H9 (cell line): ENCODE measurements around the gene XPC. TPM values are rescaled to one million over a fixed set of nuclear protein-coding genes. Genes with fewer than 3 reads are reported as not detected.
"Not testable (repeated sequence)": the region's sequence is repeated elsewhere in the genome, so short reads cannot be mapped to it uniquely, and the experiment has no call there.

Source experiments
- DNase-seq: peaks from one replicate; pipeline ENCODE4 v3.0.0-alpha.2; 2017
- H2AFZ ChIP-seq: one replicate; pipeline ENCODE4 v1.6.1; 2013; ENCODE audit warnings: mild to moderate bottlenecking, low read length, control low read depth, moderate library complexity
- H2AK5ac ChIP-seq: 2 replicates; pipeline ENCODE4 v1.6.1; 2013; ENCODE audit warnings: low read length, control low read depth, mixed read lengths; ENCODE audit not compliant: insufficient read length
- H2BK120ac ChIP-seq: one replicate; pipeline ENCODE4 v1.6.1; 2013; ENCODE audit warnings: low read depth, mild to moderate bottlenecking, low read length, control low read depth, inconsistent platforms; ENCODE audit not compliant: poor library complexity, severe bottlenecking
- H2BK12ac ChIP-seq: 2 replicates; pipeline ENCODE4 v1.6.1; 2013; ENCODE audit warnings: low read length, control low read depth, mixed read lengths, low read depth; ENCODE audit not compliant: insufficient read length
- H2BK15ac ChIP-seq: 2 replicates; pipeline ENCODE4 v1.6.1; 2013; ENCODE audit warnings: low read depth, low read length, control low read depth
- H2BK20ac ChIP-seq: one replicate; pipeline ENCODE4 v1.6.1; 2013; ENCODE audit warnings: low read depth, mild to moderate bottlenecking, low read length, control low read depth, inconsistent platforms; ENCODE audit not compliant: poor library complexity, severe bottlenecking
- H2BK5ac ChIP-seq: 2 replicates; pipeline ENCODE4 v1.6.1; 2013; ENCODE audit warnings: low read length, control low read depth, mixed read lengths; ENCODE audit not compliant: insufficient read length
- H3K14ac ChIP-seq: 2 replicates; pipeline ENCODE4 v1.6.1; 2013; ENCODE audit warnings: low read length, control low read depth; ENCODE audit not compliant: insufficient read depth
- H3K18ac ChIP-seq: 2 replicates; pipeline ENCODE4 v1.6.1; 2013; ENCODE audit warnings: low read depth, mild to moderate bottlenecking, mixed read lengths, low read length, control low read depth; ENCODE audit not compliant: insufficient read length
- H3K23ac ChIP-seq: 2 replicates; pipeline ENCODE4 v1.6.1; 2013; ENCODE audit warnings: low read length, control low read depth, mixed read lengths, low read depth; ENCODE audit not compliant: insufficient read length
- H3K23me2 ChIP-seq: 2 replicates; pipeline ENCODE4 v1.6.1; 2013; ENCODE audit warnings: low read depth, mild to moderate bottlenecking, mixed read lengths, low read length, control low read depth; ENCODE audit not compliant: insufficient read length, poor library complexity, severe bottlenecking
- H3K27ac ChIP-seq: 2 replicates; pipeline ENCODE4 v1.5.1; 2013; ENCODE audit warnings: low read length, control low read depth, mixed read lengths, low read depth; ENCODE audit not compliant: insufficient read length
- H3K27me3 ChIP-seq: 2 replicates; pipeline ENCODE4 v1.6.1; 2013; ENCODE audit warnings: low read length, control low read depth, inconsistent platforms; ENCODE audit not compliant: insufficient read depth
- H3K4ac ChIP-seq: 2 replicates; pipeline ENCODE4 v1.6.1; 2013; ENCODE audit warnings: low read depth, mild to moderate bottlenecking, control low read depth, inconsistent platforms, low read length, moderate library complexity
- H3K4me1 ChIP-seq: 2 replicates; pipeline ENCODE4 v1.6.1; 2013; ENCODE audit warnings: low read length, control low read depth, inconsistent platforms; ENCODE audit not compliant: insufficient read depth
- H3K4me2 ChIP-seq: 2 replicates; pipeline ENCODE4 v1.6.1; 2013; ENCODE audit warnings: low read length, control low read depth, mixed read lengths; ENCODE audit not compliant: insufficient read length, insufficient read depth
- H3K56ac ChIP-seq: 2 replicates; pipeline ENCODE4 v1.6.1; 2013; ENCODE audit warnings: low read depth, mild to moderate bottlenecking, mixed read lengths, low read length, control low read depth; ENCODE audit not compliant: insufficient read length
- H3K79me1 ChIP-seq: 2 replicates; pipeline ENCODE4 v1.6.1; 2013; ENCODE audit warnings: low read depth, mild to moderate bottlenecking, moderate library complexity, low read length, control low read depth, inconsistent platforms; ENCODE audit not compliant: insufficient read depth, poor library complexity, severe bottlenecking
- H3K79me2 ChIP-seq: 2 replicates; pipeline ENCODE4 v1.6.1; 2013; ENCODE audit warnings: low read length, control low read depth, inconsistent platforms; ENCODE audit not compliant: insufficient read depth
- H3K9ac ChIP-seq: 2 replicates; pipeline ENCODE4 v1.6.1; 2013; ENCODE audit warnings: low read length, control low read depth, mixed read lengths; ENCODE audit not compliant: insufficient read length; ENCODE audit errors: extremely low read depth
- H3K9me3 ChIP-seq: one replicate; pipeline ENCODE4 v1.6.1; 2013; ENCODE audit warnings: low read depth, low read length, inconsistent platforms; ENCODE audit not compliant: control insufficient read depth
- H3T11ph ChIP-seq: one replicate; pipeline ENCODE4 v1.6.1; 2013; ENCODE audit warnings: mild to moderate bottlenecking, low read length, control low read depth, inconsistent platforms
- H4K20me1 ChIP-seq: one replicate; pipeline ENCODE4 v1.6.1; 2013; ENCODE audit not compliant: control insufficient read depth, insufficient read length, insufficient read depth
- H4K5ac ChIP-seq: 2 replicates; pipeline ENCODE4 v1.6.1; 2013; ENCODE audit warnings: low read depth, mild to moderate bottlenecking, mixed read lengths, low read length, control low read depth; ENCODE audit not compliant: insufficient read length
- H4K8ac ChIP-seq: replicated peaks from 2 replicates; pipeline ENCODE4 v1.6.1; 2013; ENCODE audit warnings: low read length, control low read depth, mixed read lengths, low read depth; ENCODE audit not compliant: insufficient read length
- H4K91ac ChIP-seq: 2 replicates; pipeline ENCODE4 v1.6.1; 2013; ENCODE audit warnings: low read depth, mild to moderate bottlenecking, moderate library complexity, mixed read lengths, low read length, control low read depth; ENCODE audit not compliant: insufficient read length
- H3K27ac Mint-ChIP-seq, 3 experiments: 2 replicates in 2 of 3; 3 replicates in 1 of 3; pipeline ENCODE4 v1.8.0; 2020 to 2021; ENCODE audit warnings: mixed read lengths in 3 of 3, mild to moderate bottlenecking in 1 of 3, moderate library complexity in 1 of 3
- H3K27me3 Mint-ChIP-seq: 2 replicates; pipeline ENCODE4 v1.8.0; 2021; ENCODE audit warnings: low read depth, mild to moderate bottlenecking, moderate library complexity, mixed read lengths
- H3K36me3 Mint-ChIP-seq, 3 experiments: 2 replicates in 2 of 3; 3 replicates in 1 of 3; pipeline ENCODE4 v1.8.0; 2020 to 2021; ENCODE audit warnings: low read depth in 3 of 3, mixed read lengths in 3 of 3; ENCODE audit not compliant: insufficient read depth in 1 of 3
- H3K4me1 Mint-ChIP-seq, 2 experiments: 2 replicates each; pipeline ENCODE4 v1.8.0; 2020; ENCODE audit warnings: mixed read lengths in 2 of 2
- H3K4me3 Mint-ChIP-seq, 2 experiments: 2 replicates in 1 of 2; 3 replicates in 1 of 2; pipeline ENCODE4 v1.8.0; 2020 to 2021; ENCODE audit warnings: mild to moderate bottlenecking in 2 of 2, mixed read lengths in 2 of 2, moderate library complexity in 1 of 2
- H3K9me3 Mint-ChIP-seq, 2 experiments: 2 replicates in 1 of 2; 3 replicates in 1 of 2; pipeline ENCODE4 v1.8.0; 2020; ENCODE audit warnings: mild to moderate bottlenecking in 2 of 2, mixed read lengths in 2 of 2, moderate library complexity in 1 of 2
- CTCF ChIP-seq: fragments of 200-600 bp; sonication (generic); conservative IDR thresholded peaks from 3 replicates; pipeline ENCODE4 v1.8.0; 2021; ENCODE audit warnings: antibody characterized with exemption, mild to moderate bottlenecking
- WGBS: extraction: QIAGEN DNeasy Blood & Tissue Kit; methylation state at CpG from one replicate; pipeline ENCODE4 v1.1.7; 2013; ENCODE audit warnings: missing lambda C conversion rate, low lambda C conversion rate, mixed read lengths; ENCODE audit not compliant: insufficient read length; ENCODE audit errors: extremely low coverage; 5-methylcytosine and 5-hydroxymethylcytosine counted together
- total RNA-seq: library from RNA; stranded (reverse); gene quantifications from 2 replicates; pipeline ENCODE4 v1.2.1, GENCODE V29; 2021

The XPC gene
- total RNA-seq, 1 experiment from 2014 or later, result 30.3 TPM

- Histone ChIP-seq H3K23me2 (peaks cover 14% of the 10 kb centered on the region), H4K8ac (no peak overlapping the region), H3K56ac (no peak overlapping the region), H3K79me1 (peaks cover 9% of the 10 kb centered on the region), H4K5ac (no peak overlapping the region), H3K4me2 (no peak overlapping the region), H3K9ac (no peak overlapping the region), H2BK12ac (no peak overlapping the region), H2BK120ac (no peak overlapping the region), H2BK15ac (no peak overlapping the region), H4K91ac (no peak overlapping the region), H3K14ac (no peak overlapping the region), H3K79me2 (peaks cover 3% of the 10 kb centered on the region; the same call in 1 of the 2 replicates), H4K20me1 (no peaks in the 10 kb centered on the region), H3K23ac (no peak overlapping the region), H3K4ac (no peak overlapping the region), H3T11ph (no peak overlapping the region), H3K9me3 (no peaks in the 10 kb centered on the region), H3K18ac (no peak overlapping the region), H2BK5ac (no peak overlapping the region), H3K27ac (no peak overlapping the region), H3K27me3 (no peaks in the 10 kb centered on the region), H2BK20ac (no peak overlapping the region), H2AK5ac (no peak overlapping the region), H3K4me1 (no peaks in the 10 kb centered on the region), H2AFZ (no peak overlapping the region)
- Mint-ChIP-seq H3K9me3 (peaks cover 0 to 8% of the 10 kb centered on the region in 2 experiments; a peak in 4 of 5 replicates), H3K4me3 (peak overlapping the region; percentile 30 to 43; a peak in 4 of 5 replicates), H3K27me3 (peaks cover 3% of the 10 kb centered on the region; the same call in 1 of the 2 replicates), H3K27ac (peak overlapping the region in 2 of 3 experiments; percentile 61 to 78; a peak in 3 of 7 replicates), H3K36me3 (peaks cover 23 to 26% (median 25%) of the 10 kb centered on the region in 3 experiments), H3K4me1 (peaks cover 42 to 49% of the 10 kb centered on the region in 2 experiments)
- peak; percentile 77 for DNase-seq
- no CpG with 5 or more reads among the region's 5 CpGs for WGBS
- TF ChIP-seq CTCF, result peak; percentile 20; the same call in 1 of the 3 replicates
Observed at GRCh38 chr3:14121859-14122258, 56.5 kb downstream of the XPC start.

- H3K9me3 ChIP-seq, H3K79me1 ChIP-seq, H4K20me1 ChIP-seq, H4K8ac ChIP-seq, H3K14ac ChIP-seq, H3K4me1 ChIP-seq, H4K5ac ChIP-seq, H2BK12ac ChIP-seq, H3K27me3 ChIP-seq, H2AFZ ChIP-seq, H2BK120ac ChIP-seq, H3T11ph ChIP-seq, H2AK5ac ChIP-seq, H3K23ac ChIP-seq, DNase-seq, H3K9ac ChIP-seq, H3K56ac ChIP-seq, H3K27me3 Mint-ChIP-seq, H2BK20ac ChIP-seq, H3K9me3 Mint-ChIP-seq, H2BK5ac ChIP-seq, H3K4me3 Mint-ChIP-seq, H4K91ac ChIP-seq, H3K79me2 ChIP-seq, H3K27ac ChIP-seq, H3K18ac ChIP-seq, H2BK15ac ChIP-seq, H3K4ac ChIP-seq, H3K4me2 ChIP-seq: not testable (repeated sequence)
- WGBS, result no CpG with 5 or more reads among the region's 2 CpGs
- Mint-ChIP-seq H3K4me1 (peaks cover 37 to 46% of the 10 kb centered on the region in 2 experiments), H3K27ac (peak overlapping the region in 1 of 3 experiments; percentile 28; a peak in 3 of 7 replicates), H3K36me3 (peaks cover 26 to 30% (median 29%) of the 10 kb centered on the region in 3 experiments)
- peaks cover 14% of the 10 kb centered on the region for H3K23me2 ChIP-seq
Observed at GRCh38 chr3:14120921-14121448, 57.4 kb downstream of the XPC start.
